Hepatocyte (in vitro differentiated cells): ENCODE measurements around the gene ATG4B.

Experiments used
- CTCF ChIP-seq: fragments of 200-600 bp; sonication (generic); IDR thresholded peaks from 2 replicates; pipeline ENCODE4 v1.5.1; 2016; ENCODE audit warnings: antibody characterized with exemption, mild to moderate bottlenecking; ENCODE audit not compliant: poor library complexity
- EZH2 ChIP-seq: fragments of 200-600 bp; sonication (generic); IDR thresholded peaks from 2 replicates; pipeline ENCODE4 v1.6.1; 2016; ENCODE audit warnings: antibody characterized with exemption, mild to moderate bottlenecking, borderline replicate concordance
- EZH2phosphoT487 ChIP-seq: fragments of 200-600 bp; sonication (generic); IDR thresholded peaks from one replicate; pipeline ENCODE4 v1.6.1; 2018; ENCODE audit warnings: antibody characterized with exemption, mild to moderate bottlenecking, low read depth, moderate library complexity; ENCODE audit not compliant: unreplicated experiment, severe bottlenecking

GRCh38 chr2:241690202-241690717 lies 52.8 kb downstream of the ATG4B start:
- TF ChIP-seq CTCF: no peak
- no peak for TF ChIP-seq EZH2
- no peak for TF ChIP-seq EZH2phosphoT487
